HCT116 (cell line): ENCODE measurements around the gene C4BPA. TPM values are rescaled to one million over a fixed set of nuclear protein-coding genes. Genes with fewer than 3 reads are reported as not detected.

Experiments
- ATAC-seq: fragments of 200-7000 bp; cut with Tn5 transposase; 2 replicates; pipeline ENCODE4 v1.9.1; 2020; ENCODE audit warnings: mild to moderate bottlenecking, moderate library complexity
- BruUV-seq: library from RNA; stranded (reverse); fragments of 400-500 nt; replicated peaks from 2 replicates; lab custom pipeline; 2021; lab: Mats Ljungman, UMichigan
- CTCF ChIA-PET: fragments of 300-600 bp; sonication (Branson Sonifier 250); formaldehyde crosslinking; loops from one replicate; lab custom pipeline; 2021; ENCODE audit warnings: antibody characterized with exemption; lab: Charles Lee
- POLR2A ChIA-PET: fragments of 300-600, 350-600 bp; sonication (Branson Sonifier 250); formaldehyde crosslinking; loops from one replicate; lab custom pipeline; 2021; ENCODE audit warnings: antibody characterized with exemption; lab: Charles Lee
- RAD21 ChIA-PET, 2 experiments: fragments of 300-600 bp; sonication (Branson Sonifier 250); formaldehyde crosslinking; loops; one replicate each; lab custom pipeline; 2023; ENCODE audit warnings: low total read pairs in 2 of 2; ENCODE audit not compliant: uncharacterized antibody in 2 of 2, unreplicated experiment in 2 of 2, low non-redundant PET in 1 of 2; lab: Charles Lee
- DNase-seq: peaks from one replicate; pipeline ENCODE4 v3.0.0-alpha.2; 2010; ENCODE audit warnings: low read depth, low spot score
- H2AFZ ChIP-seq: fragments of 200-600 bp; shearing (Covaris generic), sonication (generic); 2 replicates; pipeline ENCODE4 v1.6.1; 2017; ENCODE audit warnings: low read depth, mixed run types, mixed read lengths, antibody characterized with exemption, low read length; ENCODE audit not compliant: poor library complexity, severe bottlenecking
- H3K27ac ChIP-seq: 2 replicates; pipeline ENCODE4 v1.5.1; 2012; ENCODE audit warnings: low read depth, low read length
- H3K27me3 ChIP-seq: fragments of 200-600 bp; sonication (generic); 2 replicates; pipeline ENCODE4 v1.6.1; 2016; ENCODE audit warnings: mixed run types, low read length, mixed read lengths; ENCODE audit not compliant: insufficient read depth
- H3K36me3 ChIP-seq, 2 experiments: fragments of 200-500 bp in 1 of 2; fragments of 200-600 bp in 1 of 2; sonication (Bioruptor generic) in 1 of 2; sonication (generic) in 1 of 2; 2 replicates each; pipeline versions ENCODE4 v1.5.1 to v1.6.1; 2014 to 2016; ENCODE audit warnings: low read length in 2 of 2, inconsistent platforms in 1 of 2, mixed read lengths in 1 of 2, mixed run types in 1 of 2; ENCODE audit not compliant: insufficient read depth in 2 of 2, control insufficient read depth in 1 of 2
- H3K4me1 ChIP-seq, 2 experiments: fragments of 200-600 bp in 1 of 2; sonication (generic) in 1 of 2; 2 replicates each; pipeline versions ENCODE4 v1.5.1 to v1.6.1; 2012 to 2017; ENCODE audit warnings: low read length in 2 of 2, inconsistent platforms in 1 of 2, mild to moderate bottlenecking in 1 of 2, mixed read lengths in 1 of 2, mixed run types in 1 of 2, moderate library complexity in 1 of 2; ENCODE audit not compliant: insufficient read depth in 2 of 2, control insufficient read depth in 1 of 2
- H3K4me2 ChIP-seq: fragments of 200-600 bp; sonication (generic); 2 replicates; pipeline ENCODE4 v1.6.1; 2017; ENCODE audit warnings: mixed run types, low read length, mixed read lengths
- H3K4me3 ChIP-seq, 2 experiments: fragments of 200-600 bp in 1 of 2; sonication (generic) in 1 of 2; replicated peaks in 1 of 2; 2 replicates each; pipeline ENCODE4 v1.5.1; 2011 to 2016; ENCODE audit warnings: low read length in 2 of 2, control low read depth in 1 of 2, low read depth in 1 of 2, mild to moderate bottlenecking in 1 of 2, mixed read lengths in 1 of 2, mixed run types in 1 of 2
- H3K79me2 ChIP-seq: fragments of 200-600 bp; sonication (generic); 2 replicates; pipeline ENCODE4 v1.6.1; 2017; ENCODE audit warnings: mild to moderate bottlenecking, mixed run types, low read length, moderate library complexity, mixed read lengths; ENCODE audit not compliant: insufficient read depth
- H3K9ac ChIP-seq: fragments of 200-600 bp; sonication (generic); 2 replicates; pipeline ENCODE4 v1.6.1; 2016; ENCODE audit warnings: low read length, mixed read lengths
- H3K9me2 ChIP-seq: fragments of 200-600 bp; sonication (generic), shearing (Covaris generic); 2 replicates; pipeline ENCODE4 v1.6.1; 2017; ENCODE audit warnings: mixed run types, mild to moderate bottlenecking, moderate library complexity; ENCODE audit not compliant: insufficient read depth
- H3K9me3 ChIP-seq, 2 experiments: fragments of 200-500 bp in 1 of 2; fragments of 200-600 bp in 1 of 2; sonication (Bioruptor generic) in 1 of 2; sonication (generic) in 1 of 2; 2 replicates each; pipeline ENCODE4 v1.6.1; 2014 to 2017; ENCODE audit warnings: low read length in 2 of 2, mixed read lengths in 2 of 2, inconsistent platforms in 1 of 2, low read depth in 1 of 2, mild to moderate bottlenecking in 1 of 2, mixed run types in 1 of 2, moderate library complexity in 1 of 2; ENCODE audit not compliant: control insufficient read depth in 1 of 2, insufficient read depth in 1 of 2
- H4K20me1 ChIP-seq: fragments of 200-600 bp; sonication (generic), shearing (Covaris generic); 2 replicates; pipeline ENCODE4 v1.6.1; 2017; ENCODE audit warnings: mixed run types, mild to moderate bottlenecking, moderate library complexity; ENCODE audit not compliant: insufficient read depth
- CEBPB ChIP-seq: IDR thresholded peaks from 2 replicates; pipeline ENCODE4 v1.6.1; 2012; ENCODE audit warnings: low read depth
- EGR1 ChIP-seq: IDR thresholded peaks from 2 replicates; pipeline ENCODE4 v1.6.1; 2012; ENCODE audit warnings: low read depth
- EZH2phosphoT487 ChIP-seq: fragments of 200-600 bp; IDR thresholded peaks from 2 replicates; pipeline ENCODE4 v1.6.1; 2018; ENCODE audit warnings: antibody characterized with exemption, borderline replicate concordance
- FOSL1 ChIP-seq: IDR thresholded peaks from 2 replicates; pipeline ENCODE4 v1.6.1; 2012; ENCODE audit warnings: low read depth
- JUND ChIP-seq: IDR thresholded peaks from 2 replicates; pipeline ENCODE4 v1.6.1; 2012
- POLR2A ChIP-seq: IDR thresholded peaks from 2 replicates; pipeline ENCODE4 v1.7.0; 2011; ENCODE audit warnings: borderline replicate concordance; ENCODE audit not compliant: insufficient read depth, insufficient read length; ENCODE audit errors: extremely low read depth
- RAD21 ChIP-seq: IDR thresholded peaks from 2 replicates; pipeline ENCODE4 v1.6.1; 2012; ENCODE audit warnings: low read depth, mild to moderate bottlenecking
- SRF ChIP-seq: IDR thresholded peaks from 2 replicates; pipeline ENCODE4 v1.6.1; 2012; ENCODE audit warnings: low read depth
- TCF7L2 ChIP-seq: IDR thresholded peaks from 2 replicates; pipeline ENCODE4 v1.7.0; 2011; ENCODE audit warnings: borderline replicate concordance, inconsistent platforms; ENCODE audit not compliant: insufficient read depth, insufficient read length; ENCODE audit errors: extremely low read depth
- YY1 ChIP-seq: IDR thresholded peaks from 2 replicates; pipeline ENCODE4 v1.6.1; 2011; ENCODE audit warnings: low read length, low read depth, moderate library complexity, mild to moderate bottlenecking; ENCODE audit not compliant: insufficient replicate concordance; ENCODE audit errors: extremely low read depth
- ZFX ChIP-seq: fragments of 450-650 bp; IDR thresholded peaks from 2 replicates; pipeline ENCODE4 v1.6.1; 2017
- ZNF274 ChIP-seq: fragments of 200-500 bp; sonication (Bioruptor generic); IDR thresholded peaks from 2 replicates; pipeline ENCODE4 v1.6.1; 2014; ENCODE audit warnings: mild to moderate bottlenecking, low read depth, low read length, inconsistent platforms
- intact Hi-C: fragments of 100-400 bp; cut with micrococcal nuclease; formaldehyde crosslinking; loops from 2 replicates; pipeline ENCODE4 v1.10.0; 2022
- total RNA-seq: library from RNA; stranded (reverse); gene quantifications from one replicate; pipeline ENCODE4 v1.2.1, GENCODE V29; 2021; ENCODE audit not compliant: unreplicated experiment
- TF ChIP-seq, protein P1 (sequence below): IDR thresholded peaks from 2 replicates; pipeline ENCODE4 v1.6.1; 2012
- TF ChIP-seq, protein P2 (sequence below), 3 experiments: fragments of 200-600 bp in 1 of 3; sonication (generic) in 1 of 3; IDR thresholded peaks in 2 of 3; conservative IDR thresholded peaks in 1 of 3; 2 replicates each; pipeline ENCODE4 v1.5.1; 2012 to 2017; ENCODE audit warnings: low read depth in 2 of 3, low read length in 2 of 3, antibody characterized with exemption in 1 of 3, borderline replicate concordance in 1 of 3, control low read depth in 1 of 3, mild to moderate bottlenecking in 1 of 3, mixed read lengths in 1 of 3, mixed run types in 1 of 3, moderate library complexity in 1 of 3; ENCODE audit not compliant: insufficient read depth in 1 of 3
- TF ChIP-seq, protein P3 (sequence below): IDR thresholded peaks from 2 replicates; pipeline ENCODE4 v1.6.1; 2012; ENCODE audit warnings: low read depth

C4BPA gene
- total RNA-seq, 1 experiment from 2014 or later: 0.32 TPM

DNA sequence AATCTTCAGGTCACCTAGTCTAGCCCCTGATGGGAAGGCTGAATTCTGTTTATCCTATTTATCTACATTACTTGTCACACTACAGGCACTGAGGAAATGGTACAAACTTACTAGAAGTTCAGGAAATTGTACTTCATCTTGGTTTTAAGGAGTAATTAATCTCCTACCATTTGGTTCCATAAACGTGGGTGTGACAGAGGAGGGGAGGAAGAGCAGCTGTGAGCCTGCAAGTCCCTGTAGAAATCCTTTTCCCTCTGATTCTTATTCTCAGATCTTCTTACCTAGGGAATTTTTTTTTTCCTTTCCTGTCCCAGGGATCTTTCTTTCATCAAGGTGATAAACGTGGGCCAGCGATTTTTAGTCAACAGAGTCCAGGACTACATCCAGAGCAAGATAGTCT lies 36.8 kb upstream of the C4BPA start:
- Histone ChIP-seq H3K9me2 (no peaks in the 10 kb centered on the region), H3K4me3 (no peak overlapping the region), H3K27me3 (no peaks in the 10 kb centered on the region), H3K4me2 (no peak overlapping the region), H3K9me3 (no peaks in the 10 kb centered on the region), H4K20me1 (no peaks in the 10 kb centered on the region), H3K36me3 (peaks cover 3 to 12% of the 10 kb centered on the region in 2 experiments; a peak in 1 of 4 replicates), H3K4me1 (no peaks in the 10 kb centered on the region), H2AFZ (no peak overlapping the region), H3K79me2 (no peaks in the 10 kb centered on the region), H3K27ac (no peak overlapping the region), H3K9ac (no peak overlapping the region)
- ATAC-seq (no peak), DNase-seq (no peak)
- TF ChIP-seq, protein P1, sequence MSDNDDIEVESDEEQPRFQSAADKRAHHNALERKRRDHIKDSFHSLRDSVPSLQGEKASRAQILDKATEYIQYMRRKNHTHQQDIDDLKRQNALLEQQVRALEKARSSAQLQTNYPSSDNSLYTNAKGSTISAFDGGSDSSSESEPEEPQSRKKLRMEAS: no peak
- TF ChIP-seq ZFX (no peak), RAD21 (no peak), ZNF274 (no peak), POLR2A (no peak)
- TF ChIP-seq, protein P2, sequence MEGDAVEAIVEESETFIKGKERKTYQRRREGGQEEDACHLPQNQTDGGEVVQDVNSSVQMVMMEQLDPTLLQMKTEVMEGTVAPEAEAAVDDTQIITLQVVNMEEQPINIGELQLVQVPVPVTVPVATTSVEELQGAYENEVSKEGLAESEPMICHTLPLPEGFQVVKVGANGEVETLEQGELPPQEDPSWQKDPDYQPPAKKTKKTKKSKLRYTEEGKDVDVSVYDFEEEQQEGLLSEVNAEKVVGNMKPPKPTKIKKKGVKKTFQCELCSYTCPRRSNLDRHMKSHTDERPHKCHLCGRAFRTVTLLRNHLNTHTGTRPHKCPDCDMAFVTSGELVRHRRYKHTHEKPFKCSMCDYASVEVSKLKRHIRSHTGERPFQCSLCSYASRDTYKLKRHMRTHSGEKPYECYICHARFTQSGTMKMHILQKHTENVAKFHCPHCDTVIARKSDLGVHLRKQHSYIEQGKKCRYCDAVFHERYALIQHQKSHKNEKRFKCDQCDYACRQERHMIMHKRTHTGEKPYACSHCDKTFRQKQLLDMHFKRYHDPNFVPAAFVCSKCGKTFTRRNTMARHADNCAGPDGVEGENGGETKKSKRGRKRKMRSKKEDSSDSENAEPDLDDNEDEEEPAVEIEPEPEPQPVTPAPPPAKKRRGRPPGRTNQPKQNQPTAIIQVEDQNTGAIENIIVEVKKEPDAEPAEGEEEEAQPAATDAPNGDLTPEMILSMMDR (IDR thresholded peaks at IDR 0.05 in 2 of 3, conservative IDR thresholded peaks at IDR 0.05 in 1 of 3; ENCODE audit: borderline replicate concordance in 1 of 3, insufficient read depth in 1 of 3, low read depth in 2 of 3, low read length in 2 of 3): no peak
- no TSS peak for BruUV-seq
- ChIA-PET POLR2A (no interaction called here), RAD21 (no interaction called here), CTCF (no interaction called here)
- intact Hi-C loops: no loop called here

DNA sequence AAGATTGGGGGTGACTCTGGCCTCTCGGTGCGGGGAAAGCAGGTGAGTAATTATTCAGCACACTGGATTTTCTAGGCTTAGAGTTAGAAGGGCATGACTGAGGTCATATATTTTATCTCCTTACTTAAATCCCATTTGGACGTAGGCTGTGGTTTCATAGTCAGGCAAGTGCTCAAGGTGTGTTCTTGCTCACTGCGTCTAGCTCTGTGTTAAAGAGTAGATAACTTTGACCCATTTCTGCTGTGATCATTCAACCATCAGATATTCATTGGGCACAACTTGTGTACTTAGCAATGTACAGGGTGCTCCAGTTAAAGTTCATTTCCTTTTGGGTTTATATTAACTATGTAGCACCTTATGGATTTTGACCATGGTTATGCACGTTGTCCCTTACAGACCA lies 36.4 kb upstream of the C4BPA start:
- intact Hi-C loops: no loop called here
- TF ChIP-seq FOSL1: no peak
- TF ChIP-seq ZFX: no peak
- no peak for TF ChIP-seq JUND
- no peak for TF ChIP-seq YY1
- TF ChIP-seq TCF7L2: no peak
- no peak for TF ChIP-seq EZH2phosphoT487
- TF ChIP-seq EGR1: no peak
- TF ChIP-seq, protein P3, sequence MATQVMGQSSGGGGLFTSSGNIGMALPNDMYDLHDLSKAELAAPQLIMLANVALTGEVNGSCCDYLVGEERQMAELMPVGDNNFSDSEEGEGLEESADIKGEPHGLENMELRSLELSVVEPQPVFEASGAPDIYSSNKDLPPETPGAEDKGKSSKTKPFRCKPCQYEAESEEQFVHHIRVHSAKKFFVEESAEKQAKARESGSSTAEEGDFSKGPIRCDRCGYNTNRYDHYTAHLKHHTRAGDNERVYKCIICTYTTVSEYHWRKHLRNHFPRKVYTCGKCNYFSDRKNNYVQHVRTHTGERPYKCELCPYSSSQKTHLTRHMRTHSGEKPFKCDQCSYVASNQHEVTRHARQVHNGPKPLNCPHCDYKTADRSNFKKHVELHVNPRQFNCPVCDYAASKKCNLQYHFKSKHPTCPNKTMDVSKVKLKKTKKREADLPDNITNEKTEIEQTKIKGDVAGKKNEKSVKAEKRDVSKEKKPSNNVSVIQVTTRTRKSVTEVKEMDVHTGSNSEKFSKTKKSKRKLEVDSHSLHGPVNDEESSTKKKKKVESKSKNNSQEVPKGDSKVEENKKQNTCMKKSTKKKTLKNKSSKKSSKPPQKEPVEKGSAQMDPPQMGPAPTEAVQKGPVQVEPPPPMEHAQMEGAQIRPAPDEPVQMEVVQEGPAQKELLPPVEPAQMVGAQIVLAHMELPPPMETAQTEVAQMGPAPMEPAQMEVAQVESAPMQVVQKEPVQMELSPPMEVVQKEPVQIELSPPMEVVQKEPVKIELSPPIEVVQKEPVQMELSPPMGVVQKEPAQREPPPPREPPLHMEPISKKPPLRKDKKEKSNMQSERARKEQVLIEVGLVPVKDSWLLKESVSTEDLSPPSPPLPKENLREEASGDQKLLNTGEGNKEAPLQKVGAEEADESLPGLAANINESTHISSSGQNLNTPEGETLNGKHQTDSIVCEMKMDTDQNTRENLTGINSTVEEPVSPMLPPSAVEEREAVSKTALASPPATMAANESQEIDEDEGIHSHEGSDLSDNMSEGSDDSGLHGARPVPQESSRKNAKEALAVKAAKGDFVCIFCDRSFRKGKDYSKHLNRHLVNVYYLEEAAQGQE: no peak
- no peak for TF ChIP-seq CEBPB
- TF ChIP-seq SRF: no peak
- TF ChIP-seq ZNF274: no peak
- TF ChIP-seq RAD21: no peak

More for the DNA sequence above, 36.4 kb upstream of the C4BPA start:
- no TSS peak for BruUV-seq
- ChIA-PET RAD21 (no interaction called here), CTCF (no interaction called here), POLR2A (no interaction called here)
- Histone ChIP-seq H3K9me3 (no peaks in the 10 kb centered on the region), H4K20me1 (no peaks in the 10 kb centered on the region), H3K36me3 (peaks cover 3 to 12% of the 10 kb centered on the region in 2 experiments; a peak in 1 of 4 replicates), H2AFZ (no peak overlapping the region), H3K9me2 (no peaks in the 10 kb centered on the region), H3K4me2 (no peak overlapping the region), H3K9ac (no peak overlapping the region), H3K4me1 (no peaks in the 10 kb centered on the region), H3K27me3 (no peaks in the 10 kb centered on the region), H3K79me2 (no peaks in the 10 kb centered on the region), H3K27ac (no peak overlapping the region), H3K4me3 (no peak overlapping the region)
- ATAC-seq (no peak), DNase-seq (no peak)
